Activated CD4-positive, CD25-positive, alpha-beta regulatory T cell treated with anti-CD3 and anti-CD28 coated beads, Interleukin-2, amount 50 U/mL, for 16 hours (primary cell): Measurements from ENCODE around the gene MCTP2.

ENCODE experiments used
- DNase-seq: peaks from one replicate; pipeline ENCODE4 v3.0.0-alpha.2; 2020; ENCODE audit warnings: low read depth, low spot score

The MCTP2 gene

DNA sequence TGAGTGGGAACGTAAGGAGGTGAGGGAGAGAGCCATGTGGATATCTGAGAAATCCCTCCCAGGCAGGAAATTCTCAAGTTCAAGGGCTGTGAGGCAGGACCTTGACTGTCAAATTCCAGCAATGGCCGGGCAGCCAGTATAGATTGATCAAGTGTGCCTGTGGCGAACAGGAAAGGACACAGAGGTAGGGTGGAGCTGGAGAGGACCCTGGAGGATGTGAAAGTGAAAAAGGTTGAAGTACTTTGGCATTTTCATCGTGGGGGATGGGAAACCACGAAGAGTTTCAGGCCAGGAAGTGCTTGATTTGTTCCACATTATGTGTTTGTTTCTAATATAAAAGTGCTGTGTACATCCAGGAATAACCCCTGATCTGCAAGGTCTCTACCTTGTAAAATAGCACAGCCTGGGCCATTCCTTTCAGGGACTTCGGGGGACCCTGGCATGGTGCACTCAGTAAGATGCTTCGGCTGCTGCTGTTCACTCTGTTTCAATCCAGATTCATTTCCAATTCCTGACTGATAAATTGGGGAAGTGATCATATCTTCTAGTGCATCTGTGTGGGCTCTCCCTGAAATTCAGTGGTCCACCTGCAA is 156.6 kb downstream of the MCTP2 start:
- DNase-seq, result no peak

DNA sequence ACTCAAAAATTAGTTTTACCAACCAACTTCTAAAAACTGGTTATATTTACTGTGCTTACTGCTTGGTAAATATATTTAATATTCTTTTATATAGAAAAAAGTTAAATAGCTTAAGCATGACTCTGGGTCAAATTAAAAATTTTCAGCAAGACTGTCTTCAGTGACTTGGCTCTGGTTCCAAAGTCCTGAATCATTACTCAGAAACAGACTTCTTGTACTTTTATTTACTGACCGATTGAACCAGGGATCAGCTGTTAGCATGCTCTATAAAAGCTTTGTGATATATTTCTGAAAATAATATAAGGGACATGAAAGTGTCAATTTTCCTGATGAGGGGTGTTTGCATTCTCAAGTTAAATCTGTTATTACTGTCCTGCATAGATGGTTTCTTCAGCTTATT is 164.3 kb downstream of the MCTP2 start:
- no peak for DNase-seq

DNA sequence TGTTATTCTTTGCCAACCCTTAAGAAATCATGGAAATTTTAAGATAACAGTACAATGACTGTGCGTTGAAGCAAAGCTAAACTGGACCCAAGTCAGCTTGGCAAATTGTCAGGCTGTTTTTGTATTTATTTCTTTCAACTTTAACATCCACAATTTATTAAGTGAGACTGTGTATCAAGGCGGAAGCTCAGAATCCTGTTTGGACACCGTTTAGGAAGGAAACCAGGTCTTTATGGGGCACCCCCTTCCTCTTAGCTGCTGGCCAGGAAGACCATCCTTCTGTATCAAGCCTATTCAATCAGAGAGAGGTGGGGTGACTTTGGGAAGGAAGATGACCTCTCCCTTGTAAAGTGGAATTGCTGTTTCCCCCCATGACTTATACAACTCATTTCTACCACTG is 166.0 kb downstream of the MCTP2 start:
- DNase-seq, result no peak

DNA sequence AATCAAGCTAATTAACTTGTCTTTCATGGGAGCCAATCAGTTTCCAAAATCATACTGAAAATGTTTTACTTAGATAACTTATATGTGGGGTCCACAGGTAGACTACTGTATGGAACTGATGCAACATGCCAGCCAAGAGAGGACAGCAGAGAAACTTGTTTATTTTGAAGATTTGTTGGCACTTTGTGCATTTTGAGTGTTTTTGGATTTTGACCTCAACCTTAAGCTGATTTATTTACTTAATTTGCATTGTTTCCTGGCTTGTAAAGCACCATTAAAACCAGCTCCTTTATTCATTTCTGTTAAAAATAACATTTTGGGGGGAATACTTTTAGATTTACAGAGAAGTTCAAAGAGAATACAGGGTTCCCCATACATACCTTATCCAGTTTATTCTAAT is 166.6 kb downstream of the MCTP2 start:
- no peak for DNase-seq

DNA sequence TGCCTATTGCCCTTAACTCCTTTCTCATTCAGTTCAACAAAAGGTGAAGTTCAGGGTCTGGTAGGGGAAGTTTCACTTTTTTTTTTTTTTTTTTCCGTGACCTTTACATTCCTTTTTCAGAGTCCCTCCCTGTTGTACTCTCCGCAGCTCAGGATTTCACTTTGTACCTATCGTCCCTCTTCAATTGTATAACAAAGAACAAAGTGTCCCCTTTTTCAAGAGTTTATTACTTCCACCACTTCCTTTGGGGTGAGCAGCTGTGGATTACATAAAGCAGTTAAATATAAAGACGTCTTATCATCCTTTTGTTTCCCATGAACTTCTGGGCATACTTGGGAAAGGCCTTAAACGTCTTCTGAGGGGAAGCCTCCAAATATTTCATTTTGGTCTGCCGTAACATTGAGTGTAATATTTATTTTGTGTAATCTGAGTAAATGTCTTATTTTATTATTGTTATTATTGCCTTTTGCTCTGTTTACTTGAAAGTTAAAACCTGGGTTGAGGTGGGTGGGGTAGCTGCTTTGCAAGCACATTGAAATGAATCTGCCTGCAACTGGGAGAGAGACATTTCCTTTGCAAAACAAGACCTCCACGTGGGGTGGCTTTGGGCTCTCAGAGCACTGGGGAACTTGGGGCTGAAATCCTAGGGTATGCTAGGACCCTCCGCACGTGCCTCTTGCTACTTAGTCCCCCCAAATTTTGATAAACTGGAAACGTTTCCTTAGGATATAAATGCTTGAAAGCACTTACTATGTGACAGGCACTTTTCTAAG is 169.4 kb downstream of the MCTP2 start:
- DNase-seq, result no peak

DNA sequence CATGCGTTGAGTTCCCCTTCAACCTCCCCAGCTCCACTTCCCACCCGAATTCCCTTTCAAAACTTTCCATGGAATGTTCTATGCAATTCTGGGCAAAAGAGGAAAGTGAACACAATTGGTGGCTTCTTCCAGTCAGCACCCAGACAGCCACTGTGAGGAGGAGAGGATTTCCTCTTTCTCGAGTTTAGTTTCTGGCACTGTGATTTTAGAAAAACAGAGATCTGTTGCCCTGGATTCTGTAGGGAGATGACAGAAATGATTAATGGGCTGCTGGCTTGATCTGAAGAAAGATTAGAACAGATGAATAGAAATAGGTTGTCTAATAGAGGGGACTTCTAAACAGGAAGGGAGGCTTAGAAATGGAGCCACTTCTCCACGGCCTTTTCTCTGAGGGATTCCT is 172.0 kb downstream of the MCTP2 start:
- DNase-seq, result no peak

DNA sequence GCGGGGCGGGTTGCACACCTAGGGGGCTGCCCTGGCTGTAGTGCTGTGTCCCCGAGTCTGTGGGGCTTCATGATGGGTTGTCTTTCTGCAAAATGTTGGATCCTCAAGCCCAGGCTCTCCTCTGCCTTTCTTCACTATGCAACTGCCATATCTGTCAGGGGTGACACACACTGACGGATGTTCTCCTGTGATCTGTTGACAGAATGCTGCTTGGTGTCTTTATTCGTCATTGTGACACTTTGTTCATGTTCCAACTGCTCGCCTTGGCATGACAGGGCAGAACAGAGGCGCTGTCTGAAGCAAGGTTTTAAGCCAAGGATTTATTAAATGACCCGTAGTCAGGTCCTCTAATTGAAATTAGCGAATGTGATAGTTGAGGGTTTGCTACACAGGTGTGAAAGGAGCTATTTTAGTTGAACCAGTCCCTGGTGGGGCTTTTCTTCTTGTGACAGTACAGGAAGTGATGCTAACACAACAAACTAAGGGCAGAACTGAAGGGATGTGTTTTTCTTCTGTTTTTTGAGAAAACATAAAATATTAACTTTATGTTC is 173.4 kb downstream of the MCTP2 start:
- no peak for DNase-seq

DNA sequence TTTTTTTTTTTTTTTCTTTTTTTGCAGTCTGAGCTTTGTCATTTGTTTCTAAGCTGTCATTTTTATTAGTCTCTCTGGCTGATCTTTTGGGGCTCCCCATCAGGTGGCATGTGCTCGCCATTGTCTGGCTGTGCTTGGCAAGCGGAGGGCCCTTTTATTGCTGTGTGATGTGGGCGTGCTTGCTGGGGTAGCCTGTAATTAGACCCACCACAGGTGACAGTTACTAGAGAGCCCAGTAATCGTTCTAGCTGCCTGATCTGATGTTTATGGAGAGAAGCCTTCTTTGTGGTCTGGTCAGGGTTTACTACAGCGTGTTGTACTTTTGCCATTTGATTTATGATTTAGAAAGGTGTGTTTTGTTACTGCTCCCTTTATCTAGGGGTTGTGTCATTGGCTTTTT is 179.9 kb downstream of the MCTP2 start:
- no peak for DNase-seq

DNA sequence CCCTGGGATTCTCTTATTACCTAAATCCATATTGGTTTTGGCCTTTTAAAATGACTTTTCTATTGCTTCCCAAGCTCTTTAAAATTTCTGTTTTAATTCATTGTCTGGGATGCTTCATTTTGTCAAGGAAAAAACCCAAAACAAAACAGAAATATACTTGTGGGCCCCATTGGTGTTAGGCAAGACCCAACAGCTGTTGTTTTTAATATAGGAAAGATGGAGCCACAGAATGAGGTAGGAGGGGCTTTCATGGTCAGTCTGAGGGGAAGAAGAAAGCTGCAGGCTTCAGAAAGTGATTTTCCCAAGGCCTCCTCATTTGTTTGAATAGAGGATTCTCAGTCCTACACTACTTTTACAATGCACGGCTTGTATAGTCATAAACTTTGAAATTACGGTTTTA is 180.5 kb downstream of the MCTP2 start:
- no peak for DNase-seq

DNA sequence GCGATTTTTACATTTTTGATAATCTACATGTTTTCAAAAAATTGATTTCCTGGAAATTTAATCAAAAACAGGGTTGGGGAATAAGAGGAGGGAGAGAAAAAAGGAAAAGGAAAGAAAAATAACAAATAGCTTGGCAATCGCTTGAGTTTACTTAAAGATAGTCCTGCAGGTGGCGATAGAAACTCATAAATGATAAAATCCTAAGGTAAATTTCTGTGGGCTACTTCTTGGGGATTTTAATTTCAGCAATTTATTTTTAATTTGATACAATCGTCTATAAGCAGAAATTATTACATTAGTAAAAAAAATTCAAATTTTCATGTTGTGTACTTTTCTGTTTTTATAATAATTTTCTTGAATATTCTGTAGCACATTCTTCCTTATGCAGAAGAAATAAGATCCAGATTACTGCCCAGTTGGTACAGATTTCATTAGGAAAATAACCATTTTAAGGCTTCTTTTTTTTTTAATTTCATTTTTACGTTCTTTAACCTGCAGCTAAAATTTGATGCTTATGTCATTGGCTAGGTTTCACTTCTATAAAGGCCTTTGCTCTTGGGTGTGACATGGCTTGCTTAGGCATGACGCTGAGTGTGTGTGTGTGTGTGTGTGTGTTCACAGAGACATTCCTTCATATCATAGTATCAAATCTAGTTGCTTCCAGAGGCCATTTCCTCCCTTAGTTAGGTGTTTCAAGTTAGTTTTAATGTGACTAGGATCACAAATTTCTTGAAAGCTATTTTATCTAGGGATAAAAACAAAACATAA is 181.8 kb downstream of the MCTP2 start:
- DNase-seq, result no peak

DNA sequence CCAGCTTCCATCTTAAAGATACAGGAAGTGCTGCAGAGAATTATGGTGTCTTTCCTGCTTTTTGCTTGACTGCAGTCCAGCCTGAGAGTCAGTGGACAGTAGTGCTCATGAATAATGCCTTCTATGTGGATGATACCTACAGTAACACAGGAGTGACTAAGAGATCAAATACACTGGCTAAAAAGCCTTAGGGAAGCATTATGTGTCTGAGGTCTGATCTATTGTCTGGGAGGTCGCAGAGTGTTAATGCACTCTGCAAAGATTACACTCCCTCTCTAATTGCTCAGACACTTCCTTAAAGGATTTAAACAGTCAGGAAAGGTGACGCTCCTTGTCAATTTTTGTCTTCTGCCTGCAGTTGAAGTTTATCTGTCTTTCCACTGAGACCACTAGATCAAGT is 183.6 kb downstream of the MCTP2 start:
- DNase-seq, result no peak

DNA sequence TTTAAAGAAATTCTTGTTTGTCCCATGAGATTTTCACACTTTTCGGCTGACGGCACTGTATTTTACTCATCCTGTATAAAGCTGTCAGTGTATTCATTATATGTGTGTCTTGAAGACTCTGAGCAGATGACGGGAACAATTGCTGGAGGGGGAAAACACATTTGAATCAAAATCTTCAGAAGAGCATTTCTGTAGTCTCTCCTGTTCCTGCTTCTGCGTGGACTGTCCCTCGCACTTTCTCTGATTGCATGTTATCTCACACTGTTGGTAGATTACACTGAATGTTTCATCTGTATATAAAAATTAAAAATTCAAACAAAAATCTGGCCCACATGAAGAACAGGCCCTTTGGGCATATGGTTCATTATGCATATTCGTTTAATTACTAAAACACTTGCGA is 184.9 kb downstream of the MCTP2 start:
- no peak for DNase-seq

DNA sequence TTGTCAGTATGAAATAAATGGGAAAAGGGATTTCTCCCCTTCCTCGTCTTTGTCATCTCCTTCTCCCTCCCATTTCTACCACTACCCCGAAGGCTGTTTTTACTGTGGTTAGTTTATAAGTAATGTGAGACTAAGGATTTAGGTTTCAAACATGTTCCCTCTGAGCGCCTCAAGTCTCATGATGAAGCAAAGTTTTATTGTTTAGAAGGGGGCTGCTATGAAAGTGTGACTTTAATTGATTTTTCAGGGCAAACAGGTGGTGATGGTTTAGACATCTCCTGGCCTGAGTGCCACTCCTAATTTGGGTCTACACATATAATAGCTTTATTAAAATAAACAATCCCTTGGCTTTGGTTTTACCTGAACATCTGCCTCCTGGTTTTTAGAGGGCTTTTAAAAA is 185.5 kb downstream of the MCTP2 start:
- DNase-seq, result no peak

DNA sequence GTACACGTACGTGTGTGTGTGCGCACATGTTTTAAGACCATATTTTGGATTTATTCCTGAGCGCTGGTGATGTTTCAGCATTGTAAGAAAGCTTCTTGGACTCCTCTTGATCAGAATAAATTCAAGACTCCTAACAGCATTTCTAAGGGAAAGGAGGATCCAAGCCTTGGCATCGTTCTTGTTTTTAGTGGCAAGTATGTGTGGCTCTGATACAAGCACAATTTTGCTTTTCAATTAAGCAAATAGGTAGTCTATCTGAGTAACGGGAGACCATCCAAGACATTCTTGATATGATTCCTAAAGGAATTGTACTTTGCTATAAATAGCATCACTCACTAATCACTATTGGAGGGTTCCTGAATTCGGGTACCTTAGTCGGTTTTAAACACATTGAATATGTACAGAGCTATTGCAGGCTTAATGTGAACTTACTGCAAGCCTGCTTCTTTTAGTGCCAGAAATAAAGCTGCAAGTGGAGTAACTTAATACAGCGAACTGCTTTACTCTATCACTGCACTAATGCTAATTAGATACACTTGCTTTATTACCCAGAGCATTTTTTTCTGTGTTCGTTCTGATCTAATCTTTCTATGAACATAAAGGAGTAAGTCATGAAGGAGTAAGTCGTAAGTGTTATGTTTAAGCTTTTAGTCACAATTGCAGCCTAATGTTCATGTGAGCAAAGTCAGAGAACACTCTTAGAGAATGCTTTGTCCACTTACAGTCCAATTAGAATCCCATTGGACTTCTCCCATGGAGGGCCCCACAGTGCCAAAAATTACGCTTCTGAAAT is 186.3 kb downstream of the MCTP2 start:
- no peak for DNase-seq

DNA sequence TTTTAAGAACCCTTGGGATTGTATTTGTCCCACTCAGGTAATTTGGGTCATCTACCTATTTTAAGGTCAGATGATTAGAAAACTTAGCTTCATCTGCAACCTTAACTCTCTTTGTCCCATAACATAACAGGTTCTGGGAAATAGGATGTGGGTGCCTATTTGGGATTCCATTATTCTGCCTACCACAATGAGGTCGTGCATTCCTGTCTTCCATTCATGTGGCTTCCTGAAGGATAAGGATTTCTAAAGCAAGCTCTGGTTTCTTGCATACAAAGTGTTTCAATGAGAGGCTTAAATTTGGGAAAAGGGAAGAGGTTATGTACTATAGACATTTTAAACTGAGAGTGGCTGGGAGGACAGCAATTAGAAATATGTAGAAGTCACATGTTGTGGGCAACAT is 190.3 kb downstream of the MCTP2 start:
- DNase-seq, result no peak

DNA sequence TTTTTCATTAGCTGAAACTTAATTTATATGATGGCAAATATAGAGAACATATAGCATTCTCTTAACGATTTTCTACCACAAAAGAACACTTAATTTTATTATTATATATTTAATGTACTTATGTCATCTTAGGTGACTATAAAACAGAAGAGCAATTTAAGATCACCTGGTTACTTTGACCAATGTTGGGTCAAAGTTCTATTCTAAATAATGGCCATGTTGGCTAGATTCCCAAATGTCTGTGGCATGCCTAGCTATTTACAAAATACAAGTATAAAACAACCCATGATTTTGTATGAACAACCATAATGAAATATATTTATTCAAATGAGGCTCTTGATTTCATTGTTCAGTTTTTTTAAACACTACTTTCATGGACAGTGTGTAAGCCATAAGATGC is 200.9 kb downstream of the MCTP2 start:
- DNase-seq, result no peak

DNA sequence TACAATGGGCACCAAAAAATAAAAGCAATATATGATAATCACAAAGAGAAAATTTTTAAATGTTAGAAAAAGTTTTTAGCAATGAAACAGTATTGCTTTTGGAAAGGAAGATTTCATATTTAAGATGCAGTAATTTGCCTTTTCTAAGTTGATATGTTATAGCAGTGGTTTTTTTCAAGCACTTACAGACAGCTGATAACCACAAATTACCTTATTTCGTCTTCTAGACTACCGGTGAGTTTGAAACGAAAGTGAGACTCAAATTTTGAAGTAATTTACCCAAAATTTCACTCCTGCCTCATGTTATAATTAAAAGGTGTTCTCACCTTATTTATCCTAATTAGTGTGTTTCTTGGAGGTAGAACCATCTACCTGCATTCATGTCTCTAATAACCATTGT is 207.8 kb downstream of the MCTP2 start:
- no peak for DNase-seq

DNA sequence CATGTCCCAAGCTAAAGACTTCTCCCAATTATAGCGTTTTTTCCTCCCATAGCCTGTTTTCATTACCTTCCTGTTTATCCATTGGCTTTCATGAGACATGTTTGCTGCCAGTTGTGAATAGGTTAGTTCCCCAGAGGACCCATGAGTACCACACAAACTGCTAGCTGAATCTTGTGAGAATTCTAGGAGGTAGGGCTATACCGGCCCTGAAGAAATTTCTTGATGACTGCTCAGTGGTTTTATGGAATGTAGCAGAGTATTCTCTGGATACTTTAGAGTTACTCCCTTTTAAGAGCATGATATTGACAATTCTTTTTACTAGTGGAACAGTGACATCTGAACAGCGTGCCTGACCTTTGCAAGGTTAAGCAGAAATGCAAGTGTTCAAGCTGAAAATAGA is 210.4 kb downstream of the MCTP2 start:
- no peak for DNase-seq

DNA sequence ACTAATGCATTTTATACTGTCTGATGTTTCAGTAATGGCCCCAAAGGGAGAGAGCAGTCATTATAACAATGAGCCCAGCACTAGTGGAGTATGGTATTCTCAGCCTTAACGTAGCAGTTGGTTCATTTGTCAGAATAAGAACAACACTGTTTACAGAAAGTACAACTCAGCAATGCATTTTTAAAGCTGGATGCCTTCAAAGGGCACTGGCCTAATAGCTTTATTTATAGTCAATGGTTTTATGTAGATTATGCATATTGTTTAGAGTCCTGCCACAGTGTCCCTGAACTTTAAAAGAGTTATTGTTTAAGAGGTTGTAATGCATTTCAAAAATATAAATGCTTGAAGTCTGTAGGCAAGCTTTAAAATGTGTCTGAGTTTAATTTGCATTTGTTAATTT is 211.1 kb downstream of the MCTP2 start:
- DNase-seq, result no peak

DNA sequence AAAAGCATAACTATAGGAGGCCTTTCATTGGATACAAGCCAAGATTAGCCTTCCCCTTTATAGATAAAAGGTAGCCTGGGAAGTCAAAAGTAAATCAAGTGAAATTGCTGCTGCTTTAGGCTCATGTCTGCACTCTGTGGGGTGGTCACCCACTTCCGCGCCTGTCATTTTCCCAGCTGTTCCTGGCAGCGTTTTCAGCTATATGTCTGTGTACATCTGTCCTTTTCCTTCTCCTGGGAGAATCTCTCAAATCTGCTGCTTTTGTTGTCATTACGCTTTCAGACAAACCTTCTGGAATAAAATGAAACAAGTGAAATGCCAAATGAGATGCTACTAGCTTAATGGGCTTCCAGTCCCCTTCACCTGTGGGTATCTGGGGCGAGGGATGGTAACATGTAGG is 211.8 kb downstream of the MCTP2 start:
- DNase-seq, result no peak

DNA sequence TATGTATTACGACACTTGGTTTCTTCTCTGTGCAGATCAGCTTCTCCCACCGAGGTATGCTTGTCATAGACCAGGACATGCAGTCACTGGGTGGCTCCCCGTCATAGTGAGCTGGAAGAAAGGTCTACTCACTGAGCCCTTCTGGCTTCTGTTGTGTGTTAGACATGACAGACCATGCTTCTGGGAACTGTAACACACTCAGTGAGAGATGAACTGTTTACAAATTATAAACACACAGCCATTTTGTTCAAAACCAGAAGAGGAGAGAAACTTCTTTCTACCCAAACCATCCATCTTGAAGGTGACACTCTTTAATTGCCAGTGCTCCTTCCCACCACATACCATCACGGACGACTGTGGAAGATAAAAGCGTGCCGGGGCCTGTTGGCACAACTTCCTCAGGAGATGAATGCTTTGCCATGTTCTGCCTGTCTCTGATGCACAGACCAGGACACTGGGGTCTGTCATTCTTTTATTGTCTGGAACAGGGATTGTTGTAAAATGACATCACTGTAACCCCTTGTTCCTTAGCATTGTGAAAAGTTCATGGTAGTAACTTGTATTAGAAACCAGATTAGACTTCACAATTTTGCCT is 214.3 kb downstream of the MCTP2 start:
- DNase-seq, result no peak
